Endothelial cell of umbilical vein (primary cell): Measurements from ENCODE around the gene ETV6. TPM values are rescaled to one million over a fixed set of nuclear protein-coding genes. Genes with fewer than 3 reads are reported as not detected.

Experiments
- BruUV-seq: library from RNA; stranded (reverse); fragments of 400-500 nt; replicated peaks from 2 replicates; lab custom pipeline; 2021; lab: Mats Ljungman, UMichigan
- CTCF ChIA-PET: fragments of 300-600, 350-600 bp; sonication (Branson Sonifier 250); formaldehyde crosslinking; loops from one replicate; lab custom pipeline; 2021; ENCODE audit warnings: antibody characterized with exemption, inconsistent platforms; lab: Charles Lee
- POLR2A ChIA-PET: fragments of 300-600, 350-600 bp; sonication (Branson Sonifier 250); formaldehyde crosslinking; loops from one replicate; lab custom pipeline; 2021; ENCODE audit warnings: antibody characterized with exemption, inconsistent platforms; lab: Charles Lee
- DNase-seq: peaks from one replicate; pipeline ENCODE4 v3.0.0-alpha.2; 2011; ENCODE audit warnings: low read depth, low spot score
- FAIRE-seq: peaks from 2 replicates; lab custom pipeline; 2011; peaks lifted over from hg19 to GRCh38; lab: Jason Lieb, UNC
- H2AFZ ChIP-seq: 2 replicates; pipeline ENCODE4 v1.6.0; 2012; ENCODE audit warnings: low read depth, low read length, control low read depth, inconsistent platforms
- H3K27ac ChIP-seq: 2 replicates; pipeline ENCODE4 v1.5.1; 2011; ENCODE audit warnings: low read depth, mild to moderate bottlenecking, control low read depth, low read length, moderate library complexity; ENCODE audit not compliant: insufficient read depth
- H3K27me3 ChIP-seq, 2 experiments: 2 replicates each; pipeline versions ENCODE4 v1.6.0 to v1.6.1; 2011; ENCODE audit warnings: low read length in 2 of 2, mixed read lengths in 1 of 2; ENCODE audit not compliant: control insufficient read depth in 2 of 2, insufficient read depth in 2 of 2
- H3K36me3 ChIP-seq, 2 experiments: 2 replicates in 1 of 2; 3 replicates in 1 of 2; pipeline ENCODE4 v1.5.1; 2011; ENCODE audit warnings: low read length in 2 of 2, mild to moderate bottlenecking in 1 of 2, moderate library complexity in 1 of 2; ENCODE audit not compliant: control insufficient read depth in 2 of 2, insufficient read depth in 2 of 2; ENCODE audit errors: extremely low read depth in 1 of 2
- H3K4me1 ChIP-seq: 3 replicates; pipeline ENCODE4 v1.5.1; 2011; ENCODE audit warnings: mild to moderate bottlenecking, low read length; ENCODE audit not compliant: control insufficient read depth, insufficient read depth; ENCODE audit errors: extremely low read depth
- H3K4me2 ChIP-seq: 2 replicates; pipeline ENCODE4 v1.6.1; 2011; ENCODE audit warnings: low read length, control low read depth, mixed read lengths; ENCODE audit not compliant: insufficient read depth
- H3K4me3 ChIP-seq, 3 experiments: fragments of 200-600 bp in 1 of 3; sonication (generic), shearing (Covaris generic) in 1 of 3; replicated peaks in 1 of 3; 2 replicates each; pipeline ENCODE4 v1.5.1; 2011 to 2016; ENCODE audit warnings: control low read depth in 3 of 3, low read length in 3 of 3, mild to moderate bottlenecking in 2 of 3, inconsistent platforms in 1 of 3, low read depth in 1 of 3, moderate library complexity in 1 of 3; ENCODE audit not compliant: insufficient read depth in 1 of 3
- H3K79me2 ChIP-seq: 2 replicates; pipeline ENCODE4 v1.6.0; 2012; ENCODE audit warnings: low read length, inconsistent platforms; ENCODE audit not compliant: control insufficient read depth, insufficient read depth
- H3K9ac ChIP-seq: replicated peaks from 2 replicates; pipeline ENCODE3; 2011; ENCODE audit warnings: low read length, control low read depth; ENCODE audit not compliant: insufficient read depth; ENCODE audit errors: extremely low read depth
- H3K9me1 ChIP-seq: replicated peaks from 3 replicates; pipeline ENCODE4 v1.6.0; 2011; ENCODE audit warnings: mild to moderate bottlenecking, low read length; ENCODE audit not compliant: control insufficient read depth, insufficient read depth; ENCODE audit errors: extremely low read depth
- H3K9me3 ChIP-seq: replicated peaks from 2 replicates; pipeline ENCODE4 v1.5.1; 2012; ENCODE audit warnings: low read length, inconsistent platforms; ENCODE audit not compliant: control insufficient read depth, insufficient read depth
- H4K20me1 ChIP-seq: replicated peaks from 2 replicates; pipeline ENCODE3; 2011; ENCODE audit warnings: mild to moderate bottlenecking, low read length; ENCODE audit not compliant: control insufficient read depth, insufficient read depth; ENCODE audit errors: extremely low read depth
- CTCF ChIP-seq, 2 donors: IDR thresholded peaks; 1 replicate in 1 of 2; 2 replicates in 1 of 2; pipeline ENCODE4 v1.5.1; 2011; ENCODE audit warnings: low read length in 2 of 2, mild to moderate bottlenecking in 2 of 2, moderate library complexity in 2 of 2, control low read depth in 1 of 2, inconsistent platforms in 1 of 2, low read depth in 1 of 2; ENCODE audit not compliant: insufficient read depth in 1 of 2; ENCODE audit errors: extremely low read depth in 1 of 2
- EZH2 ChIP-seq: IDR thresholded peaks from 2 replicates; pipeline ENCODE4 v1.6.1; 2012; ENCODE audit warnings: borderline replicate concordance, low read depth, mild to moderate bottlenecking, moderate library complexity, low read length, inconsistent platforms; ENCODE audit not compliant: severe bottlenecking
- FOS ChIP-seq: IDR thresholded peaks from 2 replicates; pipeline ENCODE4 v1.6.1; 2011; ENCODE audit warnings: mild to moderate bottlenecking, low read length, moderate library complexity, borderline replicate concordance; ENCODE audit not compliant: insufficient read depth
- GATA2 ChIP-seq: IDR thresholded peaks from 2 replicates; pipeline ENCODE4 v1.7.0; 2011; ENCODE audit warnings: low read depth, mild to moderate bottlenecking, moderate library complexity, mixed read lengths, low read length; ENCODE audit not compliant: insufficient read length, insufficient read depth
- JUN ChIP-seq: IDR thresholded peaks from 2 replicates; pipeline ENCODE4 v1.6.1; 2011; ENCODE audit warnings: borderline replicate concordance, low read depth; ENCODE audit not compliant: insufficient read length, insufficient read depth
- MAX ChIP-seq: IDR thresholded peaks from 2 replicates; pipeline ENCODE4 v1.6.1; 2011; ENCODE audit not compliant: insufficient read depth, insufficient read length
- MYC ChIP-seq: IDR thresholded peaks from one replicate; pipeline ENCODE4 v1.6.1; 2011; ENCODE audit warnings: mild to moderate bottlenecking, low read depth, low read length
- POLR2A ChIP-seq: IDR thresholded peaks from 2 replicates; pipeline ENCODE4 v1.6.1; 2012; ENCODE audit warnings: low read depth, mild to moderate bottlenecking, control low read depth, low read length
- POLR2AphosphoS5 ChIP-seq: IDR thresholded peaks from 2 replicates; pipeline ENCODE4 v1.6.1; 2012; ENCODE audit warnings: low read depth, mild to moderate bottlenecking, control low read depth, low read length, moderate library complexity; ENCODE audit not compliant: insufficient read depth
- dilution Hi-C: fragments of 300-500 bp; cut with MboI; formaldehyde crosslinking; loops from one replicate; pipeline ENCODE4 v1.15.0; 2019; ENCODE audit warnings: low sequenced_read_pairs; ENCODE audit not compliant: extremely low pct_ligation_motif_present
- intact Hi-C: fragments of 100-400 bp; cut with micrococcal nuclease; formaldehyde crosslinking; loops from one replicate; pipeline ENCODE4 v1.10.0; 2022
- polyA plus RNA-seq, 4 experiments: library from polyadenylated mRNA; depleted of rRNA in 3 of 4; stranded (reverse) in 3 of 4; unstranded in 1 of 4; fragments of >200 nt; gene quantifications; 2 replicates each; pipeline versions ENCODE4 v1.2.1 to v1.2.3, GENCODE V29; 2011 to 2012; ENCODE audit warnings: missing spikeins in 1 of 4
- total RNA-seq: library from RNA; stranded (reverse); gene quantifications from 2 replicates; pipeline ENCODE4 v1.2.3, GENCODE V29; 2021

ETV6 gene
- total and polyA plus RNA-seq, 2 donors (not counting 3 experiments of a cell fraction or from before 2014, with no cell fraction given): 15.9 to 57.1 TPM

- Histone ChIP-seq H3K4me3 (no peak overlapping the region), H3K27me3 (no peaks in the 10 kb centered on the region), H3K79me2 (peaks cover 99% of the 10 kb centered on the region), H2AFZ (no peak overlapping the region), H3K4me2 (no peak overlapping the region), H3K9me1 (no peaks in the 10 kb centered on the region), H3K4me1 (peaks cover 32% of the 10 kb centered on the region), H3K27ac (no peak overlapping the region), H4K20me1 (peaks cover 10% of the 10 kb centered on the region), H3K9me3 (no peaks in the 10 kb centered on the region), H3K36me3 (peaks cover 2 to 4% of the 10 kb centered on the region in 2 experiments), H3K9ac (no peak overlapping the region)
- no peak for TF ChIP-seq POLR2A
- no peak for TF ChIP-seq MAX
- TF ChIP-seq FOS: no peak
- no peak for TF ChIP-seq CTCF (IDR thresholded peaks at IDR 0.05; ENCODE audit: extremely low read depth in 1 of 2, insufficient read depth in 1 of 2, low read depth in 1 of 2, low read length in 2 of 2)
- no peak for TF ChIP-seq GATA2
- no peak for TF ChIP-seq JUN
- no peak for TF ChIP-seq POLR2AphosphoS5
- TF ChIP-seq MYC: no peak
- TF ChIP-seq EZH2: no peak
- ChIA-PET POLR2A (no interaction called here), CTCF (no interaction called here)
- dilution Hi-C loops (no loop called here), intact Hi-C loops (no loop called here)
- no peak for DNase-seq
- no peak for FAIRE-seq
- BruUV-seq: no TSS peak
These were observed 7.1 kb downstream of the ETV6 start for GRCh38 chr12:11656550-11656949.
